DOHH2 (cell line): ENCODE measurements around the gene TRAF3.
"Not testable (repeated sequence)": the region's sequence is repeated elsewhere in the genome, so short reads cannot be mapped to it uniquely, and the experiment has no call there.

Experiments
- EZH2phosphoT487 ChIP-seq: fragments of 200-600 bp; sonication (generic); IDR thresholded peaks from 2 replicates; pipeline ENCODE4 v1.6.1; 2017; ENCODE audit warnings: borderline replicate concordance, mild to moderate bottlenecking, antibody characterized with exemption, low read length, moderate library complexity, mixed read lengths
- TF ChIP-seq, protein P1 (sequence below): fragments of 200-600 bp; sonication (generic); IDR thresholded peaks from one replicate; pipeline ENCODE4 v1.5.1; 2014; ENCODE audit warnings: antibody characterized with exemption, mild to moderate bottlenecking, low read depth, low read length; ENCODE audit not compliant: poor library complexity, severe bottlenecking

DNA sequence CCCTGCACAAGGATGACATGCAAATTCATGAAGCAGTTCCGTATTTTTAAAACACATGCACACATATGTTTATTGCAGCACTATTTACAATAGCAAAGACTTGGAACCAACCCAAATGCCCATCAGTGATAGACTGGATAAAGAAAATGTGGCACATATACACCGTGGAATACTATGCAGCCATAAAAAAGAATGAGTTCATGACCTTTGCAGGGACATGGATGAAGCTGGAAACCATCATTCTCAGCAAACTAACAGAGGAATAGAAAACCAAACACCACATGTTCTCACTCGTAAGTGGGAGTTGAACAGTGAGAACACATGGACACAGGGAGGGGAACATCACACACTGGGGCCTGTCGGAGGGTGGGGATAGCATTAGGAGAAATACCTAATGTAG lies 88.7 kb downstream of the TRAF3 start:
- TF ChIP-seq, protein P1, sequence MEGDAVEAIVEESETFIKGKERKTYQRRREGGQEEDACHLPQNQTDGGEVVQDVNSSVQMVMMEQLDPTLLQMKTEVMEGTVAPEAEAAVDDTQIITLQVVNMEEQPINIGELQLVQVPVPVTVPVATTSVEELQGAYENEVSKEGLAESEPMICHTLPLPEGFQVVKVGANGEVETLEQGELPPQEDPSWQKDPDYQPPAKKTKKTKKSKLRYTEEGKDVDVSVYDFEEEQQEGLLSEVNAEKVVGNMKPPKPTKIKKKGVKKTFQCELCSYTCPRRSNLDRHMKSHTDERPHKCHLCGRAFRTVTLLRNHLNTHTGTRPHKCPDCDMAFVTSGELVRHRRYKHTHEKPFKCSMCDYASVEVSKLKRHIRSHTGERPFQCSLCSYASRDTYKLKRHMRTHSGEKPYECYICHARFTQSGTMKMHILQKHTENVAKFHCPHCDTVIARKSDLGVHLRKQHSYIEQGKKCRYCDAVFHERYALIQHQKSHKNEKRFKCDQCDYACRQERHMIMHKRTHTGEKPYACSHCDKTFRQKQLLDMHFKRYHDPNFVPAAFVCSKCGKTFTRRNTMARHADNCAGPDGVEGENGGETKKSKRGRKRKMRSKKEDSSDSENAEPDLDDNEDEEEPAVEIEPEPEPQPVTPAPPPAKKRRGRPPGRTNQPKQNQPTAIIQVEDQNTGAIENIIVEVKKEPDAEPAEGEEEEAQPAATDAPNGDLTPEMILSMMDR = not testable (repeated sequence)
- TF ChIP-seq EZH2phosphoT487 = not testable (repeated sequence)
